Aorta (tissue), 5 donors: Measurements from ENCODE around the gene MYO3B. TPM values are rescaled to one million over a fixed set of nuclear protein-coding genes. Genes with fewer than 3 reads are reported as not detected.

Source experiments
- ATAC-seq: fragments of 200-7000 bp; cut with Tn5 transposase; one replicate; pipeline ENCODE4 v1.9.1; 2022; ENCODE audit warnings: moderate library complexity; ENCODE audit not compliant: low FRiP score
- DNase-seq, 2 donors: peaks; one replicate each; pipeline ENCODE4 v3.0.0-alpha.2; 2020
- H3K27ac ChIP-seq, 2 donors: one replicate each; pipeline ENCODE4 v1.5.1; 2013; ENCODE audit warnings: low read length in 2 of 2, mild to moderate bottlenecking in 2 of 2, moderate library complexity in 2 of 2, control low read depth in 1 of 2, inconsistent platforms in 1 of 2, low read depth in 1 of 2
- H3K27me3 ChIP-seq, 2 donors: one replicate each; pipeline ENCODE4 v1.6.1; 2013; ENCODE audit warnings: control low read depth in 1 of 2, low read length in 1 of 2, mild to moderate bottlenecking in 1 of 2, moderate library complexity in 1 of 2; ENCODE audit not compliant: insufficient read depth in 2 of 2, control insufficient read depth in 1 of 2
- H3K36me3 ChIP-seq, 2 donors: one replicate each; pipeline ENCODE4 v1.6.1; 2013; ENCODE audit warnings: control low read depth in 1 of 2, low read length in 1 of 2, mild to moderate bottlenecking in 1 of 2; ENCODE audit not compliant: insufficient read depth in 2 of 2, control insufficient read depth in 1 of 2
- H3K4me1 ChIP-seq, 2 donors: one replicate each; pipeline ENCODE4 v1.6.1; 2013; ENCODE audit warnings: low read length in 2 of 2, control low read depth in 1 of 2, mild to moderate bottlenecking in 1 of 2, moderate library complexity in 1 of 2; ENCODE audit not compliant: insufficient read depth in 2 of 2, control insufficient read depth in 1 of 2
- H3K4me3 ChIP-seq, 2 donors: one replicate each; pipeline ENCODE4 v1.5.1; 2013; ENCODE audit warnings: low read length in 2 of 2, control low read depth in 1 of 2, mild to moderate bottlenecking in 1 of 2
- H3K9me3 ChIP-seq: one replicate; pipeline ENCODE4 v1.6.1; 2013; ENCODE audit warnings: mild to moderate bottlenecking, low read length; ENCODE audit not compliant: control insufficient read depth
- WGBS, 2 donors: extraction: QIAGEN DNeasy Blood & Tissue Kit; methylation state at CpG; one replicate each; pipeline ENCODE4 v1.1.7; 2013; 5-methylcytosine and 5-hydroxymethylcytosine counted together
- intact Hi-C, 2 donors: fragments of 100-400 bp; cut with DNase I; formaldehyde crosslinking; loops; one replicate each; pipeline versions ENCODE4 v1.14.2 to v1.15.0; 2022
- polyA plus RNA-seq, 2 donors: library from polyadenylated mRNA; stranded (reverse); fragments of 200-250 nt; gene quantifications; one replicate each; pipeline ENCODE4 v1.2.3, GENCODE V29; 2013
- total RNA-seq, 2 donors: library from RNA; stranded (reverse); fragmentation: NEBNext Ultra II Directional; extraction: Animal tissue kit (Norgen Biotek cat#: 25700); gene quantifications; one replicate each; pipeline ENCODE4 v1.2.1, GENCODE V29; 2021
- donor health status: healthy with polysubstance abuse.
- donor health status: Bipolar disorder and iron deficiency.
- donor health status: DM: no; HTN: no; CAD: no.
- donor health status: DM: no; HTN: no; CAD: no.
- donor health status: DM: yes; HTN: yes; CAD: no.

Gene MYO3B
- total and polyA plus RNA-seq, 4 donors: 0.05 to 0.32 TPM; not detected in 2

- 89 to 94% methylated on average over 2 of the region's 2 CpGs for WGBS, 2 donors
Observed at GRCh38 chr2:170643346-170643745, 465.4 kb downstream of the MYO3B start.

GRCh38 chr2:170647741-170648436, 469.9 kb downstream of the MYO3B start:
- Histone ChIP-seq H3K4me1 (no peaks in the 10 kb centered on the region), H3K4me3 (no peak overlapping the region), H3K27ac (no peak overlapping the region), H3K27me3 (no peaks in the 10 kb centered on the region), H3K36me3 (no peaks in the 10 kb centered on the region), H3K9me3 (no peaks in the 10 kb centered on the region)
- intact Hi-C loops: no loop called here
- 53 to 72% methylated on average over 8 of the region's 8 CpGs for WGBS, 2 donors
- DNase-seq: no peak
- ATAC-seq: no peak

More at GRCh38 chr2:170643346-170643745, 465.4 kb downstream of the MYO3B start:
- H3K27me3 ChIP-seq: no peaks in the 10 kb centered on the region
- H3K9me3 ChIP-seq: no peaks in the 10 kb centered on the region
- no peak overlapping the region for H3K4me3 ChIP-seq
- intact Hi-C loops: no loop called here
- H3K36me3 ChIP-seq: no peaks in the 10 kb centered on the region
- no peak for ATAC-seq
- no peaks in the 10 kb centered on the region for H3K4me1 ChIP-seq
- DNase-seq: no peak
- no peak overlapping the region for H3K27ac ChIP-seq

- 67 to 71% methylated on average over 9 of the region's 9 CpGs for WGBS, 2 donors
- Histone ChIP-seq H3K27ac (no peak overlapping the region), H3K27me3 (no peaks in the 10 kb centered on the region), H3K9me3 (no peaks in the 10 kb centered on the region), H3K36me3 (no peaks in the 10 kb centered on the region), H3K4me3 (no peak overlapping the region), H3K4me1 (no peaks in the 10 kb centered on the region)
- ATAC-seq (no peak), DNase-seq (no peak)
- intact Hi-C loops: no loop called here
Observed at GRCh38 chr2:170651624-170652325, 473.8 kb downstream of the MYO3B start.

GRCh38 chr2:170652637-170653417, 474.9 kb downstream of the MYO3B start:
- H3K27me3 ChIP-seq: no peaks in the 10 kb centered on the region
- H3K36me3 ChIP-seq: no peaks in the 10 kb centered on the region
- H3K9me3 ChIP-seq: no peaks in the 10 kb centered on the region
- intact Hi-C loops: no loop called here
- DNase-seq (no peak), ATAC-seq (no peak)
- 88 to 89% methylated on average over 5 of the region's 5 CpGs for WGBS, 2 donors
- H3K4me1 ChIP-seq: no peaks in the 10 kb centered on the region
- H3K4me3 ChIP-seq: no peak overlapping the region
- no peak overlapping the region for H3K27ac ChIP-seq

GRCh38 chr2:170656669-170657068, 478.7 kb downstream of the MYO3B start:
- Histone ChIP-seq H3K4me1 (no peaks in the 10 kb centered on the region), H3K27ac (no peak overlapping the region), H3K9me3 (no peaks in the 10 kb centered on the region), H3K4me3 (no peak overlapping the region), H3K27me3 (no peaks in the 10 kb centered on the region), H3K36me3 (no peaks in the 10 kb centered on the region)
- 70 to 86% methylated on average over 3 of the region's 3 CpGs for WGBS, 2 donors
- no peak for DNase-seq
- no peak for ATAC-seq
- intact Hi-C loops: no loop called here

- H3K27ac ChIP-seq: no peak overlapping the region
- H3K4me3 ChIP-seq: no peak overlapping the region
- no peaks in the 10 kb centered on the region for H3K9me3 ChIP-seq
- ATAC-seq (no peak), DNase-seq (no peak)
- no peaks in the 10 kb centered on the region for H3K27me3 ChIP-seq
- WGBS, 2 donors: 4% methylated on average over 1 of the region's 1 CpG
- intact Hi-C loops: no loop called here
- H3K36me3 ChIP-seq: no peaks in the 10 kb centered on the region
- no peaks in the 10 kb centered on the region for H3K4me1 ChIP-seq
Observed at GRCh38 chr2:170660409-170660808, 482.5 kb downstream of the MYO3B start.

- ATAC-seq: no peak
- intact Hi-C loops: no loop called here
Observed at GRCh38 chr2:170665743-170666142, 487.8 kb downstream of the MYO3B start.

GRCh38 chr2:170669909-170670308, 492.0 kb downstream of the MYO3B start:
- Histone ChIP-seq H3K36me3 (no peaks in the 10 kb centered on the region), H3K9me3 (no peaks in the 10 kb centered on the region), H3K4me3 (no peak overlapping the region), H3K27ac (no peak overlapping the region), H3K27me3 (no peaks in the 10 kb centered on the region), H3K4me1 (no peaks in the 10 kb centered on the region)
- intact Hi-C loops: no loop called here
- DNase-seq: no peak
- ATAC-seq: no peak
- WGBS, 2 donors: 91 to 100% methylated on average over 3 of the region's 3 CpGs

More at GRCh38 chr2:170665743-170666142, 487.8 kb downstream of the MYO3B start:
- H3K4me3 ChIP-seq: no peak overlapping the region
- H3K9me3 ChIP-seq: no peaks in the 10 kb centered on the region
- no peaks in the 10 kb centered on the region for H3K36me3 ChIP-seq
- no peaks in the 10 kb centered on the region for H3K27me3 ChIP-seq
- H3K27ac ChIP-seq: no peak overlapping the region
- no peaks in the 10 kb centered on the region for H3K4me1 ChIP-seq
- no peak for DNase-seq
- WGBS, 2 donors: 50 to 66% methylated on average over 5 of the region's 5 CpGs
